Stimulated activated naive CD8-positive, alpha-beta T cell treated with anti-CD3 and anti-CD28 coated beads, Interleukin-15, Interleukin-2, amounts not matched to agents 100 U/mL and 50 U/mL, for 24 hours (primary cell): ENCODE measurements around the gene CD1B.
"Not testable (repeated sequence)": the region's sequence is repeated elsewhere in the genome, so short reads cannot be mapped to it uniquely, and the experiment has no call there.

Source experiments
- ATAC-seq: fragments of 150-1000 bp; cut with Tn5 transposase; one replicate; pipeline ENCODE4 v1.10.0; 2021
- DNase-seq: peaks from one replicate; pipeline ENCODE4 v3.0.0; 2021

Gene CD1B

DNA sequence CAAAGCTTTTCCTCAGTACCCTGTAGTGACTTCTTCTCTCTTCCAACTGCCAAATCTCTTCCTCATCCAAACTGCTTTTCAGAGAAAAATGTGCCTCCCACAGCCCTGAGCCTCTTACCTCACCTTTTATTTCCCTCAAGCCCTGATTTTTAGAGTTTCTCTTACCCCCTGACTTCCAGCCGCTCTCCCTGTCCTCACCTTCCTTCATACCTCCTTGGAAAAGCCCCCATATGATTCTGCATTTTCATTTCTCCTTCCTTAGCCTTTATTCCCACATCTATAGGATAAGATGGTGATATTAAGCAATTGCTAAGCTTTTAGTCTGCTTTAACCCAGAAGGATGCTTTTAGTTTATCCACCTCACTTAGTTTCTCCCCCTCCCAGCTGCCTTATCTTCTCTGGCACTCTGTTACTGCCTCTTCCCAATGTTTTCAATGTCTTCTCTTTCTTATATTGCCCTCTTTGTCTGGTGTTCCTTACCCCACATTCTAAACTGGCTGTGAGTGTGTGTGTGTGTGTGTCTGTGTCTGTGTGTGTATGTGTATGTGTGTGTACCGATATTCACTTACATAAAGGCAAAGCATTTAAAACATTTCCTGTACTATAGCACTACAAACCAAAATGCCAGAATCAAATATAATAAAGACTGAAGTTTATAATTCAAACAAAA, at the start of gene CD1B:
TSS of gene CD1B (minus strand) at position 51 of the 670 bp plus-strand sequence. CDS start 108 bp downstream, outside the sequence.
- ATAC-seq (no peak), DNase-seq (no peak)

DNA sequence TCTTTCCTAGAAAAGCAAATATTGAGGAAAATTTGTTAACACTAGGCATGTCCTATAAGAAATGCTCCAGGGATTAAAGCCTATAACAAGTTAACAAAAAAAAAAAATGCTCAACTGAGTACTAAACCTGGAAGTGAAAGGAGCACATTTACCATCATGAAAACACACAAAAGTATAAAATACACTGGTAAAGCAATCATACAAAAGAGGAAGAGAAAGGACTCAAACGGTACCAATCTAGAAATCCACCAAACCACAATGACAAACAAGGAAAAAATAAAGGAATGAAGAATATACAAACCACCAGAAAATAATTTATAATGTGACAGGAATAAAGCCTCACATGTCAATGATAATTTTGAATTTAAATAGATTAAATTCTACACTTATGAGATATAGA, 43.5 kb upstream of the CD1B start:
- DNase-seq (no peak), ATAC-seq (no peak)

- not testable (repeated sequence) for DNase-seq, ATAC-seq
Measured at GRCh38 chr1:158374101-158374500, 42.8 kb upstream of the CD1B start.

DNA sequence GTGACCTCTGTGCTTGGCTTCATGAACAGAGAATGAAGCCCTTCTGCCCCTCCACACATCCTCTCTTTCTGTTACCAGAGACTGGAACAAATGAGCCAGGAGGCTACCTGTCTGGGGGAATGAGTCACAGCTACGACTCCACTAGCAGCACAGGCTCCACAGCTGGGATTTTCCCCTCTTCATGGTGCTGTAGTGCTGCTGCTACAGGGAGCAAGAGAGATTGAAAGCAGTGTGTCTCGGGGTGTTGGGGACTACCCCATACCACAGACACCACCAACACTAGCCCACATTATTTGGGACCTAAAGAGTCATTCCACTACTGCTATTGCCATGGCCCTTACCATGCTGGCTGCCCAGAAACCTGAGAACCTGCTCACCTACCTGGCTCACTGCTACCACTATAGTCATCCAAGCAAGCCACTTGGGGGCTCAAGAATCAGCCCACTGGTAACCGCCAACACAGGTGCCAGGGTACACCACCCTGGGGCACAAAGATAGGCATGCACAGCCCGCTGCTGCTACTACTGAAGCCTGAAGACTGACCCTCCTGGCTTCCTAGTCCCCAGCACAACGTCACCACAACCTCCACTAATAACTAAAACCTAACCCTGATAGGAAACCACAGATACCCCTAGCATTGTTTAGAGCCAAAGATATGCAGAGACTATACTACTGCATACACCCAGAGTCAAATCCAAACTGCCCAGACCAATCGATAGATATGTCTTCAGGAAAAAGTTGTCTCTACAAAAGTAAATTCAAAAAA, 40.0 kb upstream of the CD1B start:
- DNase-seq (peak; percentile 54), ATAC-seq (peak; percentile 100)

GRCh38 chr1:158366783-158367182, 35.5 kb upstream of the CD1B start:
- no peak for ATAC-seq

DNA sequence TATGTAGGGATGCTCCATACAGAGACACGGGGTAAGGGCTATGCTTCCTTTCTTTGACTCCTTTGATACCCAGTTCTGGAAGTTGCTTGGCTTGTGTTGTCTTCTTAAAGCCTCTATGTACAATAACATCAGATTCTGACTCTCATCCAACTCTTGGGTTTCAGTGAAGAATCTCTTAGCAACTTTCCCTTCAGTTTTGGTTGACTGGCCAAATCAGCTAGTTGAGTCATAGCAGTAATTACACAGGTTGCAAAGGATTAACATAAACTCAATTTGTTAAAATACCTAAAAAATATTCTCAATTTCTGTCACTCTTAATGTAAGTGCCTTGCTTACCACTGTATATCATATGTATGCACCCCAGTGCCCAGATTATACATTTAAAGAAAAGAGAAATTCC, 31.6 kb upstream of the CD1B start:
- no peak for DNase-seq
- no peak for ATAC-seq

More at GRCh38 chr1:158366783-158367182, 35.5 kb upstream of the CD1B start:
- DNase-seq = no peak

- DNase-seq (no peak), ATAC-seq (no peak)
Measured at GRCh38 chr1:158362482-158362881, 31.2 kb upstream of the CD1B start.

GRCh38 chr1:158357441-158357840, 26.1 kb upstream of the CD1B start:
- ATAC-seq (no peak), DNase-seq (no peak)

DNA sequence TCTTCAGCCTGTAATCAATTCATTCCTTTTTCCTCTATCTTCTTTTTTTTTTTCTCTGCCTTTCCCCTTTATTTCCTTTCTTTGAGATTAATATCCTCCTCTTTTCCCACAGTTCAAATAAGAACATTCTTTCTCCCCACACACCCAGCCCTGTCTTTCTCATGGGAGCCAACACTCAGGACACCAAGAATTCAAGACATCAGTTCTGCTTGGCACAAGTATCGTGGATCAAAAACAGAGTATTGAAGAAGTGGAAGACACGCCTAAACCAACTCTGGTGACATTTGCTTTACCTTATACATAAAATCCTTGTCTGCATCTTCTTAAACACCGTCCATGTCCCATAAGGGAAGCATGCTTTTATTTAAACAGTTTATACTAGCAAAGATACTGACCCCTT, 25.3 kb upstream of the CD1B start:
- DNase-seq (no peak), ATAC-seq (no peak)

DNA sequence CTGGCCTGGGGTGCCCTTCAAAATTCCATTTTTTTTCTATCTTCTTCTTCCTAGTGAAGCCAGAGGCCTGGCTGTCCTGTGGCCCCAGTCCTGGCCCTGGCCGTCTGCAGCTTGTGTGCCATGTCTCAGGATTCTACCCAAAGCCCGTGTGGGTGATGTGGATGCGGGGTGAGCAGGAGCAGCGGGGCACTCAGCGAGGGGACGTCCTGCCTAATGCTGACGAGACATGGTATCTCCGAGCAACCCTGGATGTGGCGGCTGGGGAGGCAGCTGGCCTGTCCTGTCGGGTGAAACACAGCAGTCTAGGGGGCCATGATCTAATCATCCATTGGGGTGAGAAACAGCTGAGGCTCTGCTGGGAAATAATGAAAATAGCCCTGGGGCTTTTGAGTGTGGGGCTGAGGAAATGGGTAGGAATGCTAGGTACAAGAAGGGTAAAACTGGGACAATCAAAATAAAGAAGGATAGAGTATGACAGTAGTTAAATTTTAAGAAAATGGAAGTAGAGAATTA, 24.5 kb upstream of the CD1B start:
- ATAC-seq (peak; percentile 3), DNase-seq (no peak)

DNA sequence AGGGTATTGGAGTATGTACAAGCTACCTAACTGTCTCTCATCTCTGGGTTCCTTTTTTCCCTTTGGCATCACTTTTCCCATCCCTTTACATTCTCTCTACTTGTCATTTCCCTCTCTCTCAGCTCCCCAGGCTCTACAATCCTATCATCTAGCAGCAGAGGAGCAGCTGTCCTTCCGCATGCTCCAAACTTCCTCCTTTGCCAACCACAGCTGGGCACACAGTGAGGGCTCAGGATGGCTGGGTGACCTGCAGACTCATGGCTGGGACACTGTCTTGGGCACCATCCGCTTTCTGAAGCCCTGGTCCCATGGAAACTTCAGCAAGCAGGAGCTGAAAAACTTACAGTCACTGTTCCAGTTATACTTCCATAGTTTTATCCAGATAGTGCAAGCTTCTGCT, 22.9 kb upstream of the CD1B start:
- DNase-seq (no peak), ATAC-seq (no peak)

DNA sequence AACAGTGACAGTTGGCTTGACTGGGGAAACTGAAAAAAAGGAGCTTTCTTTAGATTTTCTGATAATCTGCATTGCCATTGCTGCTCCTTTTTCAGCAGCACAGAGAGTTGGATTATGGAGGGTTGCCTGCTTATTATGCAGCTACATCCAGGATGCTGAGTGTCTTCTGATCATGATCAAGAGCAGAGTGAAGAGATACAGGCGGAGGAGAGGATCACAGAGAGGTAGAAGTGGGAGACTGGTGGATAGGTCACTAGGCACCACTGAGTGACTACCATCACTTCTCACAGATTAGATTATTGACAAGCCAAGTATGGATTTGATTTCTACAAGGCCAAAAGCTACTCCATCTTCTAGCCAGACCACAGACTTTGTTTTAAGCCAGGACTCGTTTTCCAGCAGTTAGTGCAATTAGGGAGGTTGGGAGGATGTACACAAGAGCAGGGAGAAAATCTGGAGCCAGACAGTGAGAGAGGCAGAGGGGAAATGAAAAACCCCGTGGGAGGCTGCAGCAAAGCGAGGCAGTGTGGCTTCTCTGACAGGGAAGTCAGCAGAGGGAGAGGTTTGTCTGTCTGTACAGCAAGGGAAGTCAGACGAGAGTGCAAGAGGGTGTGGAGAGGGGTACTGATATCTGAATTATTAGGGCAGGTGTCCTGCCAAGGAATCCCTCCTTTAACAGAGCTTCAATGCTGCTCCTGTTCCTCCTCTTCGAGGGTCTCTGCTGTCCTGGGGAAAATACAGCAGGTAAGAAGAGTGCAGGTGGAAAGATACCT, 22.2 kb upstream of the CD1B start, which contains the start of gene CD1E:
TSS of gene CD1E (plus strand) at position 592 of the 773 bp plus-strand sequence. CDS start at position 687, 95 bp downstream.
- no peak for ATAC-seq

DNA sequence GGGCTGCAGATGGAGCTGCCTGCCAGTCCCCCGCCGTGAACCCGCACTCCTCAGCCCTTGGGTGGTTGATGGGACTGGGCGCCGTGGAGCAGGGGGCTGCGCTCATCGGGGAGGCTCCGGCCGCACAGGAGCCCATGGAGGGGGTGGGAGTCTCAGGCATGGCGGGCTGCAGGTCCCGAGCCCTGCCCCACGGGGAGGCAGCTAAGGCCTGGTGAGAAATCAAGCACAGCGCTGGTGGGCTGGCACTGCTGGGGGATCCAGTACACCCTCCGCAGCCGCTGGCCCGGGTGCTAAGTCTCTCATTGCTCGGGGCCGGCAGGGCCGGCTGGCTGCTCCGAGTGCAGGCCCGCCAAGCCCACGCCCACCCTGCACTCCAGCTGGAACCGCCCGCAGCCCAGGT, 17.6 kb upstream of the CD1B start:
- DNase-seq, ATAC-seq: not testable (repeated sequence)

More for the DNA sequence above, 22.2 kb upstream of the CD1B start, which contains the start of gene CD1E:
- DNase-seq = no peak

- not testable (repeated sequence) for ATAC-seq, DNase-seq
Measured at GRCh38 chr1:158336413-158336812, 5.1 kb upstream of the CD1B start.

- ATAC-seq (no peak), DNase-seq (no peak)
Measured at GRCh38 chr1:158335213-158335532, 3.8 kb upstream of the CD1B start.

DNA sequence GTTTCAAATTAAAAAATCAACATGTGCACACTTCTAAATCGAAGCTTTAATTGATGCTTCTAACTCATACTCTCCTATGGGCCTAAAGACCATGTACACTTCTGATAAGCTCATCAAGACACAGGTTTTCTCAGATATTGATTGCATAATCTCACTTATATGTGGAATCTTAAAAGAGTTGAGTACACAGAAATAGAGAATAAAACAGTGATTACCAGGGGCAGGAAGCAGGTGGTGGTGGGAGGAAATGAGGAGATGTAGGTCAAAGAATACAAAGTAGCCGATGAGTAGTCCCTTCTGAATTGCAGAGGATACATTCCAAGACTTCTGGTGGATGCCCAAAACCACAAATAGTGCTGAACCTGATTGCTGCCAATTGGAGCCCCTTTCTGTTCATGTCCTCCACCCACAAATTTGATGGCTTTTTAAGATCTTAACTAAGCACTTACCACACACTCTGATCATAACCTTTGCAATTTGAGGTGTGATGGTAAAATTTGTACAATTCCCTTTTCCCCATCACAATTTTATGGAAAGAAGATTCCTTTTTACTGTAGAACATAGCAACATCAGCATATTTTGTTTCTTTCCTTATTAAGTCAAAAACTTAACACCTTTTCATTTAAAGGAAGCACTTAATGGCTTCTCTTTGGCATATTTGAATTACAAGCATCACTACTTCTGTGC, 3.3 kb upstream of the CD1B start:
- DNase-seq = no peak

GRCh38 chr1:158333405-158334155, 2.2 kb upstream of the CD1B start:
- no peak for ATAC-seq
- no peak for DNase-seq

More for the DNA sequence above, 3.3 kb upstream of the CD1B start:
- ATAC-seq = no peak

DNA sequence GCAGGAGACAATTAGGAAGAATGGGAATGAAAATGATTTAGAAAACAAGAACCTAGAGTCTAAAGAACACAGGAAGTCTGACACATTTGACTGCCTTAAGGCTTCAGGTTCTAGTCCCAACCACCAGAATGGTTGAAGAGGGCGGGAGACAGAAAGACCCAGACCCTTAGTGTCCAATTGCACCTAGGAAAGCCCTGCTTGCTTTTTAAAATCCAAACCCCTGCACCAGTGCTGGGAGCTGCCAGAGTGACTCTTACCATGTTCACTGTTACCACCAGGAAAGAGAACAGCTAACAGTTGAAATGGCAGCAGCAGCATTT, 265 bp downstream of the CD1B start:
- ATAC-seq = no peak

GRCh38 chr1:158330391-158331105, 783 bp downstream of the CD1B start:
- ATAC-seq (no peak), DNase-seq (no peak)

More for the DNA sequence above, 265 bp downstream of the CD1B start:
- no peak for DNase-seq

- peak; percentile 49 for ATAC-seq
- peak; percentile 16 for DNase-seq
Measured at GRCh38 chr1:158329733-158330132, 1.6 kb downstream of the CD1B start.

DNA sequence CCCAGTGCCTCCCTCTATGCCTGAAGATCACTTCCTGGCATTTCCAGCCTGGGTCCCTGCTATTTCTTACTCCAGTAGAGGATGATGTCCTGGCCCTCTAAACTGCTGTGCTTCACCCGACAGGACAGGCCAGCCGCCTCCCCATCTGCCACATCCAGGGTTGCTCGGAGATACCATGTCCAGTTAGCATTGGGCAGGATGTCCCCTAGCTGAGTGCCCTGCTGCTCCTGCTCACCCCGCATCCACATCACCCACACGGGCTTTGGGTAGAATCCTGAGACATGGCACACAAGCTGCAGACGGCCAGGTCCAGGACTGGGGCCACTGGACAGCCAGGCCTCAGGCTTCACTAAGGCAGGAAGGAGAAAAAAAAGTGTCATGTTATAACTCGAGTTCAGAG, 2.0 kb downstream of the CD1B start:
- ATAC-seq (no peak), DNase-seq (no peak)
